ENCODE measurements around the gene MAP1A.
A peak's percentile ranks its signal among the peaks of the same experiment; 100 is the strongest.

Gene MAP1A

DNA sequence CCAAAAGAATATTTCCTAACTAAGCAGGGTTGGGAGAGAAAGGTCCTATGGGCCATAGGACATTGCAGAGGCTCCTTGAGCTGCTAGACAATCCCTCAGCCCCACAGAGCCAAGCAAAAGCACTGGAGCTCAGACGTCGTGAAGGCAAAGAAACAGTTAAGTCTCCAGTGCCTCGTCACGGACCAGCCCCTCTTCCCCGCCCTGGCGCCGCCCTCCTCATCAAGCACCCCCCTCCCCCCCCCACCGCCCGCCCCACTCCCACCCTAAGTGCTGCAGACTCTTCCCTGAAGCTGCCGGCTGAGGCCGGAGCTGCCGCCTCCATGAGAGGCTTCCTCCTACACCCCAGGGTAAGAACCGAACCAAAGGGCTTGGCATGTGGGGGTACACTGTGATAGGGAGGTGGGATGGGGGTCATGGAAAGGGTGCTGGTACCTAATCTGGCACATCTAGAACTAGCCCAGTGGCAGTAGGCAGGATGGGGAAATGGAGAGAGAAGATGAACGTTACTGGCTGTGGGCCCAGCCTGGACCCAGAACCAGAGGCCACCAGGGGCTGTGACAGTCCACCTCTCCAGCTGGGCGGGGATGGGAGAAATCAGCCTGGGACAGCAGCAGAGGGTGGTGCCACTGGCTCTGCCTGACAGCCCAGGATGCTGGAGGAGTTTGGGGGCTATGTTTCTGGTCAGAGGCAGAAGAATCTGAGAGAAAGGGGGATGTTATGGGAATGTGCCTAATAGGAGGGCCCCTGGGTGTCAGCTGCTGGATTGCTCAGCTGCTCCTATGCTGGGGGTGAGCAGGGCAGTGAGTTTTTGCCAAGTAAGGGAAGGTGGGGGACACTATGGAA lies at the start of gene MAP1A:
Gene MAP1A, plus strand, starts transcription at position 255 of the 843 bp plus-strand sequence. CDS start 3,866 bp downstream, outside the sequence.
- H3K4me3 ChIP-seq (ENCODE audit: low read depth, low read length), result peak within 1 kb of the TSS; percentile 74
- in situ Hi-C loops (cut with HindIII; ENCODE audit: low sequenced_read_pairs), result no loop called here
- peak; percentile 67 for DNase-seq (ENCODE audit: low read depth, low spot score)
- TF ChIP-seq, protein P1, sequence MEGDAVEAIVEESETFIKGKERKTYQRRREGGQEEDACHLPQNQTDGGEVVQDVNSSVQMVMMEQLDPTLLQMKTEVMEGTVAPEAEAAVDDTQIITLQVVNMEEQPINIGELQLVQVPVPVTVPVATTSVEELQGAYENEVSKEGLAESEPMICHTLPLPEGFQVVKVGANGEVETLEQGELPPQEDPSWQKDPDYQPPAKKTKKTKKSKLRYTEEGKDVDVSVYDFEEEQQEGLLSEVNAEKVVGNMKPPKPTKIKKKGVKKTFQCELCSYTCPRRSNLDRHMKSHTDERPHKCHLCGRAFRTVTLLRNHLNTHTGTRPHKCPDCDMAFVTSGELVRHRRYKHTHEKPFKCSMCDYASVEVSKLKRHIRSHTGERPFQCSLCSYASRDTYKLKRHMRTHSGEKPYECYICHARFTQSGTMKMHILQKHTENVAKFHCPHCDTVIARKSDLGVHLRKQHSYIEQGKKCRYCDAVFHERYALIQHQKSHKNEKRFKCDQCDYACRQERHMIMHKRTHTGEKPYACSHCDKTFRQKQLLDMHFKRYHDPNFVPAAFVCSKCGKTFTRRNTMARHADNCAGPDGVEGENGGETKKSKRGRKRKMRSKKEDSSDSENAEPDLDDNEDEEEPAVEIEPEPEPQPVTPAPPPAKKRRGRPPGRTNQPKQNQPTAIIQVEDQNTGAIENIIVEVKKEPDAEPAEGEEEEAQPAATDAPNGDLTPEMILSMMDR (IDR thresholded peaks at IDR 0.05; ENCODE audit: low read depth, low read length), result no peak

DNA sequence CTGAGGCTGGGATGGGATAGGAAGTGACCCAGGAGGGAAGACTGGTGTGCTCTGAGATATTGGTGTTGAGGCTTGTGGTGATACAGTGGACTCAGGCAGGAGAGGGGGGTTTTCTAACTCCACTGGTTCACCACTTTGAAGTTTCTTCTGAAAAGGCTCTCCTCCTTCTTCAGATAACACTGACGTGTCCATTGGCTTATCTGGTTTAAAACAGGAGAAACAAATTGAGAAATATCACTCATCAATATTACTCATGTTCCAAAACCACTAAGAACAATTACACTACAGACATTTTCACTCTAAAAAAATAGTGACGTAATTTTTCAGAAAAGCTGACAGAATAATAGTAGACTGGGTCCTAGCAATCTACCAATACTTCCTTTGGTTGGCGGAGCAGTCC lies 47.5 kb upstream of the MAP1A start:
- in situ Hi-C loops (cut with HindIII; ENCODE audit: low sequenced_read_pairs), result no loop called here
- TF ChIP-seq, protein P1 (IDR thresholded peaks at IDR 0.05; ENCODE audit: low read depth, low read length), result no peak

DNA sequence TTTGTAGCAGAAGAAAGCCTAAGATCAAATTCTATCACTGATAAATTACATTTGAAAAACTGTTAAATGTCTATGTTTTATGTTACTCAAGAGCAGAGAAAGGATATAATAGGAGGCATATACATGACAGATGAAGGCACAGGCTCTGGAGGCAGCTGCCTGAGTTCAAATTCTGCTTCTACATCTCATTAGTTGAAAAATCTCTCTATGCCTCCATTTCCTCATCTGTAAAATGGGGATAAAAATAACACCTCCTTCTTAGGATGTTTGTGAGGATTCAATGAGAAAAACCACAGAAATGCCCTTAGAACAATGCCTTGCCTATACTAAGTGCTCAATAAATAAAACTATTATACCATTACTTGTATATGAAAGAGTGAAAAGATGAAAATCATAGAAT lies 45.4 kb upstream of the MAP1A start:
- in situ Hi-C loops (cut with HindIII; ENCODE audit: low sequenced_read_pairs), result no loop called here
- H3K4me3 ChIP-seq (ENCODE audit: low read depth, low read length), result no peak overlapping the region
- TF ChIP-seq, protein P1 (IDR thresholded peaks at IDR 0.05; ENCODE audit: low read depth, low read length), result no peak
- no peak for DNase-seq (ENCODE audit: low read depth, low spot score)

More for the DNA sequence above, 47.5 kb upstream of the MAP1A start:
- peak; percentile 56 for DNase-seq (ENCODE audit: low read depth, low spot score)
- no peak overlapping the region for H3K4me3 ChIP-seq (ENCODE audit: low read depth, low read length)

DNA sequence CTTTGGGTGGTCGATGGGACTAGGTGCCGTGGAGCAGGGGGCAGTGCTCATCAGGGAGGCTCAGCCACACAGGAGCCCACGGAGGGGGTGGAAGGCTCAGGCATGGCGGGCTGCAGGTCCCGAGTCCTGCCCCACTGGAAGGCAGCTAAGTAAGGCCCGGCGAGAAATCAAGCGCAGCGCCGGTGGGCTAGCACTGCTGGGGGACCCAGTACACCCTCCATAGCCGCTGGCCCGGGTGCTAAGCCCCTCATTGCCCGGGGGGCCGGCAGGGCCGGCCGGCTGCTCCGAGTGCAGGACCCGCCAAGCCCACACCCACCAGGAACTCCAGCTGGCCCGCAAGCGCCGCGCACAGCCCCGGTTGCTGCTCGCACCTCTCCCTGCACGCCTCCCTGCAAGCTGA lies 43.5 kb upstream of the MAP1A start:
- in situ Hi-C loops (cut with HindIII; ENCODE audit: low sequenced_read_pairs), result no loop called here

DNA sequence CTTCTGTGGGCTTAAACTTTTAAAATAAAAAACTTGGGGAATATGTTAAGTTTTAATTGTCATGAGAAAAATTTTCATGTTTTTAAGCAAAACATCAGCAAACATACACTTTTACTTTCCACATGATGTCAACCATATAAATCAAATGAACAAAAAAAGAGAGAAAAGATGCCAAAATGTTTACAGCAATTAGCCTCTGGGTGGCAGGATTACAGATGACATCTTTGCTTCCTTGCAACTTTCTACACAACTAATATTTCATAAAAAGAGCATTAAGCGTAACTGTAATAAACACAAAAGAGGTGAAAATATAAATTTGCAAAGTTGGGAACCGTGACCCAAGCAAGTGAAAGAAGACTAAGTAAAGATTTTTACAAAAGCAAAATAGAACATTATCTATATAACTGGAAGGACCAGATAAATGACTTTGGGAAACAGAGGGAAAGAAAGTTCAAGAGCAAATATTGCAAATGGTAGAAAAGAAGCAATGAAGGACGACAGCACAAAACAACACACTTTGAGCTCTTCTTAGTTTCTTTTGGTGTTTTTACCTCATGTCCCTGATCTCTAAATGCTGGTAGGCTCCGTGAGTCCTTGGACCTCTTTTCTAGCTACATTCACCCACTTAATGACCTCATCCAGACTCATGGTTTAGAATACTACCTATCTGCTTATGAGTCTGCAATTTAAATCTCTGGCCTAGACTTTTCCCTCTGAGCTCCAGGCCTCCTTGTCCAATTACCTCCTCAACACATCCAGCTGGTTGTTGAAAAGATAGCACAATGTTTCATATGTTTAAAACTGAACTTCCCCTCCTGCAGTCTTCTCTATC lies 33.9 kb upstream of the MAP1A start:
- TF ChIP-seq, protein P1 (IDR thresholded peaks at IDR 0.05; ENCODE audit: low read depth, low read length), result peak; percentile 7
- DNase-seq (ENCODE audit: low read depth, low spot score), result no peak
- no peak overlapping the region for H3K4me3 ChIP-seq (ENCODE audit: low read depth, low read length)
- in situ Hi-C loops (cut with HindIII; ENCODE audit: low sequenced_read_pairs), result no loop called here

More for the DNA sequence above, 43.5 kb upstream of the MAP1A start:
- TF ChIP-seq, protein P1 (IDR thresholded peaks at IDR 0.05; ENCODE audit: low read depth, low read length), result no peak
- no peak for DNase-seq (ENCODE audit: low read depth, low spot score)
- H3K4me3 ChIP-seq (ENCODE audit: low read depth, low read length), result no peak overlapping the region

DNA sequence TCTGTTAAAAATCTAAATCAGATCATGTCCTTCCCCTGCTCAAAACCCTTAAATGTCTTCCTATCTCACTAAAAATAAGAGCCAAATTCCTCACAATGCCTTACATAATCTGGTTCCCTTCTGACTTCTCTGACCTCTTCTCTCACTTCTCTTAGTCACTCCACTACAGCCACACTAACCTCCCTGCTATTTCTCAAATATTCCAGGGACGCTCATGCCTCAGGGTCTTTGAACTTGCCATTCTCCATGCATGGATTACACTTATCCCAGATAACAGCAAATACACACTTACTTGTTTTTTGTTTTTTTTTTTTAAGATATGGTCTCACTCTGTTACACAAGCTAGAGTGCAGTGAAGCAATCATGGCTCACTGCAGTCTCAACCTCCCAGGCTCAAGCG lies 33.0 kb upstream of the MAP1A start:
- DNase-seq (ENCODE audit: low read depth, low spot score), result no peak
- TF ChIP-seq, protein P1 (IDR thresholded peaks at IDR 0.05; ENCODE audit: low read depth, low read length), result no peak
- in situ Hi-C loops (cut with HindIII; ENCODE audit: low sequenced_read_pairs), result no loop called here
- H3K4me3 ChIP-seq (ENCODE audit: low read depth, low read length), result no peak overlapping the region
